Measurements from ENCODE around the gene MN1.

MN1 gene

DNA sequence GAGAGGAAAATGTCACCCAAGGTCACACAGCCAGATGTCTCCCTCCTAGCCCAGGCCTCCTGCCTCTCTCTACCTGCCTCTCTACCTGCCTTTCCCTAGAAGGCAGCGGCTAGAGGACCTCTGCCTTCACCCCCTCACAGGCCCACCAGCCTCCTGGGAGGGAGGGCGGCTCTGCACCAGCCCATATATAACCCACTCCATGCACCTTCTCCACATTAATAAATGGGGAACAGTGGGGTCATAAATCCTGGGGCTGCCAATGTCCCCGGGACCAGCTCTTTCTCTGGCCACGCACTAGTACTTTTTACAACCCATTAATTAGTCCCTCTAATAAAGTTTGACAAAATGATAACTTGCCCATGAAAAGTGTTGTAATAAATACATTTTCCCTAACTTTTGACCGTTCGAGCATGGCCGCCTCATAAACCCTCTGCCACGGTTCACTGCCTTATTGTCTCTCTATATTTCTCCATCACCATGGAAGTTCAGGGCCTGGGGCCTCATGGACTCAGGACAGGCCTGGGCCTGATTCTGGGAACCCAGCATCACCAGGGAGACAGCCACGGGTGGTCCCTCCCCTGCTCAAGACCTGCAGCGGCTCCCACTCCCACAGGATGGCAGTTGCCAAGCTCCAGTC is 102.1 kb downstream of the MN1 start:
- Histone ChIP-seq H4K20me1 (ENCODE audit: insufficient read depth, low read length) (no peaks in the 10 kb centered on the region), H3K9me3 (replicated peaks; ENCODE audit: insufficient read depth, low read length) (no peaks in the 10 kb centered on the region; the same call in 1 of the 2 replicates), H3K4me1 (ENCODE audit: low read length) (no peaks in the 10 kb centered on the region), H3K79me2 (ENCODE audit: low read length) (no peaks in the 10 kb centered on the region), H3K9me2 (replicated peaks; ENCODE audit: insufficient read depth, low read length) (no peaks in the 10 kb centered on the region), H3K27me3 (replicated peaks; ENCODE audit: insufficient read depth, low read length) (peaks cover 74% of the 10 kb centered on the region), H2AFZ (ENCODE audit: low read length) (no peak overlapping the region), H3F3A (ENCODE audit: insufficient read depth, low read length) (no peaks in the 10 kb centered on the region), H3K4me2 (ENCODE audit: low read depth, low read length) (no peak overlapping the region), H3K4me3 (ENCODE audit: low read length) (no peak overlapping the region), H3K36me3 (replicated peaks; ENCODE audit: insufficient read depth, low read length) (no peaks in the 10 kb centered on the region), H3K9ac (ENCODE audit: low read length) (no peak overlapping the region), H3K27ac (ENCODE audit: low read length) (no peak overlapping the region)
- no peak for DNase-seq
- TF ChIP-seq CTCF (IDR thresholded peaks at IDR 0.05; ENCODE audit: low read length), result no peak
- no peak for TF ChIP-seq EZH2phosphoT487 (IDR thresholded peaks at IDR 0.05; ENCODE audit: low read length)
- TF ChIP-seq EZH2 (optimal IDR thresholded peaks at IDR 0.05; ENCODE audit: low read depth, low read length), result no peak

GRCh38 chr22:27698813-27699212 is 102.7 kb downstream of the MN1 start:
- TF ChIP-seq EZH2 (optimal IDR thresholded peaks at IDR 0.05; ENCODE audit: low read depth, low read length) (no peak), CTCF (IDR thresholded peaks at IDR 0.05; ENCODE audit: low read length) (no peak), EZH2phosphoT487 (IDR thresholded peaks at IDR 0.05; ENCODE audit: low read length) (no peak)
- Histone ChIP-seq H3K4me2 (ENCODE audit: low read depth, low read length) (no peak overlapping the region), H3F3A (ENCODE audit: insufficient read depth, low read length) (no peaks in the 10 kb centered on the region), H2AFZ (ENCODE audit: low read length) (no peak overlapping the region), H3K27ac (ENCODE audit: low read length) (no peak overlapping the region), H3K4me1 (ENCODE audit: low read length) (no peaks in the 10 kb centered on the region), H3K9me2 (replicated peaks; ENCODE audit: insufficient read depth, low read length) (no peaks in the 10 kb centered on the region), H4K20me1 (ENCODE audit: insufficient read depth, low read length) (no peaks in the 10 kb centered on the region), H3K9me3 (replicated peaks; ENCODE audit: insufficient read depth, low read length) (no peaks in the 10 kb centered on the region; the same call in 1 of the 2 replicates), H3K4me3 (ENCODE audit: low read length) (no peak overlapping the region), H3K9ac (ENCODE audit: low read length) (no peak overlapping the region), H3K79me2 (ENCODE audit: low read length) (no peaks in the 10 kb centered on the region), H3K27me3 (replicated peaks; ENCODE audit: insufficient read depth, low read length) (peaks cover 76% of the 10 kb centered on the region), H3K36me3 (replicated peaks; ENCODE audit: insufficient read depth, low read length) (no peaks in the 10 kb centered on the region)
- DNase-seq, result no peak
